PC-9 (cell line): ENCODE data around the gene CHP1.
"Not testable (repeated sequence)": the region's sequence is repeated elsewhere in the genome, so short reads cannot be mapped to it uniquely, and the experiment has no call there.

ENCODE experiments used
- EZH2 ChIP-seq: fragments of 200-600 bp; sonication (generic); IDR thresholded peaks from 2 replicates; pipeline ENCODE4 v1.8.0; 2017; ENCODE audit warnings: antibody characterized with exemption, low read depth
- TF ChIP-seq, protein P1 (sequence below): fragments of 200-600 bp; sonication (generic); conservative IDR thresholded peaks from 2 replicates; pipeline ENCODE4 v1.6.1; 2017; ENCODE audit warnings: mixed run types, antibody characterized with exemption, mild to moderate bottlenecking, moderate library complexity

DNA sequence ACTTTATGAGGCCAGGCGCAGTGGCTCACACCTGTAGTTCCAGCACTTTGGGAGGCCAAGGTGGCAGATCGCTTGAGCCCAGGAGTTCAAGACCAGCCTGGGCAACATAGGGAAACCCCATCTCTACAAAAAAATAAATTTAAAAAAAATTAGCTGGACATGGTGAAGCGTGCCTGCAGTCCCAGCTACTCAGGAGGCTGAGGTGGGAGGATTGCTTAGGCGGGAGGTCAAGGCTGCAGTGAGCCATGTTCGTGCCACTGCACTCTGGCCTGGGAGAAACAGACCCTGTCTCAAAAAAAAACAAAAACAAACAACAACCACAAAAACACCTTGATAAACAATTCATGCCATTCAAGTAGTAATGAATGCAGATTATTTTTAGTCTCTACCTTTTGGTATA lies 4.2 kb downstream of the CHP1 start:
- TF ChIP-seq, protein P1, sequence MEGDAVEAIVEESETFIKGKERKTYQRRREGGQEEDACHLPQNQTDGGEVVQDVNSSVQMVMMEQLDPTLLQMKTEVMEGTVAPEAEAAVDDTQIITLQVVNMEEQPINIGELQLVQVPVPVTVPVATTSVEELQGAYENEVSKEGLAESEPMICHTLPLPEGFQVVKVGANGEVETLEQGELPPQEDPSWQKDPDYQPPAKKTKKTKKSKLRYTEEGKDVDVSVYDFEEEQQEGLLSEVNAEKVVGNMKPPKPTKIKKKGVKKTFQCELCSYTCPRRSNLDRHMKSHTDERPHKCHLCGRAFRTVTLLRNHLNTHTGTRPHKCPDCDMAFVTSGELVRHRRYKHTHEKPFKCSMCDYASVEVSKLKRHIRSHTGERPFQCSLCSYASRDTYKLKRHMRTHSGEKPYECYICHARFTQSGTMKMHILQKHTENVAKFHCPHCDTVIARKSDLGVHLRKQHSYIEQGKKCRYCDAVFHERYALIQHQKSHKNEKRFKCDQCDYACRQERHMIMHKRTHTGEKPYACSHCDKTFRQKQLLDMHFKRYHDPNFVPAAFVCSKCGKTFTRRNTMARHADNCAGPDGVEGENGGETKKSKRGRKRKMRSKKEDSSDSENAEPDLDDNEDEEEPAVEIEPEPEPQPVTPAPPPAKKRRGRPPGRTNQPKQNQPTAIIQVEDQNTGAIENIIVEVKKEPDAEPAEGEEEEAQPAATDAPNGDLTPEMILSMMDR, result not testable (repeated sequence)
- not testable (repeated sequence) for TF ChIP-seq EZH2
